COLO668 (cell line): ENCODE data around the gene ZNF532.
"Not testable (repeated sequence)": the region's sequence is repeated elsewhere in the genome, so short reads cannot be mapped to it uniquely, and the experiment has no call there.

Source experiments
- DNase-seq: peaks from one replicate; lab custom pipeline; 2025; ENCODE audit not compliant: unreplicated experiment; lab: John Stamatoyannopoulos, UW

ZNF532 gene

DNA sequence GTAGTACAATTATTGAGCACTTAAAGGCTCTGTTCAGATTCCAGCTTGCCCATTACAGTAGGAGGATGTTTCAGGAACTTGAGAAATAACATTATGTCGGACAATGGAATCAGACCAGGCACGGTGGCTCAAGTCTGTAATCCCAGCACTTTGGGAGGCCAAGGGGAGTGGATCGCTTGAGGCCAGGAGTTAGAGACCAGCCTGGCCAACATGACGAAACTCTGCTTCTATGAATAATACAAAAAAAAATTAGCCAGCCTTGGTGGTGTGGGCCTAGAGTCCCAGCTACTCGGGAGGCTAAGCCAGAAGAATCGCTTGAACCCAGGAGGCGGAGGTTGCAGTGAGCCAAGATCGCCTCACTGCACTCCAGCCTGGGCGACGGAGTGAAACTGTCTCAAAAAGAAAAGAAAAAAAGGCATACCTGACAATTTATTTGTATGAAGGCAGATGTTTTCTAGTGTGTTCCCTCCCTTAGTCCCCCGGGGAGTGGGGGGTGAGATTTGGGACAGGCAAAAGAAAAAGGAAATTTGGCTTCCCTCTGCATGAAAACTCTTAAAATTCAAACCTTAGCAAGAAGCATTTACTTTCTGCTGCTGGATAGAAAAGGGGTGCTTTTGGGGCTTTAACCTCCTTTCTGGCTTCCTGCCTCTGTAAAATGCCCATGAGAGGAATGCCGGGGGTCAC is 13.7 kb upstream of the ZNF532 start:
- no peak for DNase-seq

- DNase-seq, result no peak
These were observed 12.8 kb upstream of the ZNF532 start for GRCh38 chr18:58851856-58852255.

GRCh38 chr18:58852629-58853028 is 12.0 kb upstream of the ZNF532 start:
- DNase-seq, result no peak

- DNase-seq, result no peak
These were observed 11.1 kb upstream of the ZNF532 start for GRCh38 chr18:58853561-58853960.

- not testable (repeated sequence) for DNase-seq
These were observed 9.2 kb upstream of the ZNF532 start for GRCh38 chr18:58855521-58855920.

- no peak for DNase-seq
These were observed 7.8 kb upstream of the ZNF532 start for GRCh38 chr18:58856881-58857280.

DNA sequence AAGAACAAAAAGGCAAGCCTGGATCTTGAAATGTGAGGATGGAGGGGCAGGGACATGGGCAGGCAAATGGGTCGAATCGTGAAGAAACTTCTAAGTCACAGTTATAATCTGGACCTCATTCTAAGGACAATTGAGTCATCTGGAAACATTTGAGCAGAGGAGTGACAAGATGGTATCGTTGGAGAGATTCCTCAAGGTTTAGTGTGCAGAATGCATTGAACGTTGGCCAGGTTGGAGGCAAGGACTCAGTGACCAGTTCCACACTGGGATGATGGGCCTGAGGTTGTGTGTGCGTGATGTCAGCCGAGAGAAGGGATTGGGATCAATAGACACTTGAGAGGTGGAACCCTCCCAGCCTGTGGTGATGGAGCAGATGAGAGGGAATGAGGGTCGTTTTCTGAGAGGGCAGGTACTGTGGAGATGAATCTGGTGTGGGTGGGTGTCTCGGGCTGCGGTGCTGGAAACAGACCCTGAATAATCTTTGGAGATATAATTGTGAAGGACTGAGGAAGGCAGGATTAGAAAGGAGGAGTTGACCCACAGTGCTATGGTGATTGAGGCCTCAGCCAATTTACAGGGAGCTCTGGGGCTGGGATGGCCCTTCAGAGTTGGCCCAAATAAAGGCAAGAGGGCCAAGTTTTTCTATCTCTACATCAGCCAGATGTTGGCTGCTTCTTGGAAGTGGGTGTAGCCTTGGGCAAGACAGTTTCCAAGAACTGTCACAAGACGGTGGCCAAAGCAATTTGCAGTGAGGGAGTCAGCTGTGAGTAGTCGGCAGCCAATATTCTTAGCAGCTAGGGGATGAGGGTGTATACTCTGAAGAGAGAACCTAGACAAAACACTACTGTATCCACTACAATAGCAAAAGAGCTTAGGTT is 5.8 kb upstream of the ZNF532 start:
- DNase-seq, result no peak

DNA sequence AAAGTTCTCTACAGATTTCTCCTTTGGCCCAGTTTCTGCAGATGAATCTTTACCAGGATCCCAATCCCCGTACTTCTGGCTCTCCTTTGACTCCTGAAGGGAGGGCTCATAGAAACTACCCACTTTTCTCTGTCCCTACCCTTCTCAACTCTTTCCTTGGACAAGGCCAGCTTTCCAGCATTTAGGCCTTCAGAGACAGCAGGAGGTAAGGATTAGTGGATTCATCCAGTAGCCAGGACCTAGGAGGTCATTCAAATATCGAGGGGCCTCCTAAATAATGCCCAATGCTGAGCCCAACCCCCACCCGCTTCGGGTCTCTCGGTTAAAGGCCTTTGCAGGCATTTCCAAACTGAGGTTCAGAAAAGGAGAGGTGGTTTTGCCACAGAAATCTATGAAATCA is 4.8 kb upstream of the ZNF532 start:
- no peak for DNase-seq

DNA sequence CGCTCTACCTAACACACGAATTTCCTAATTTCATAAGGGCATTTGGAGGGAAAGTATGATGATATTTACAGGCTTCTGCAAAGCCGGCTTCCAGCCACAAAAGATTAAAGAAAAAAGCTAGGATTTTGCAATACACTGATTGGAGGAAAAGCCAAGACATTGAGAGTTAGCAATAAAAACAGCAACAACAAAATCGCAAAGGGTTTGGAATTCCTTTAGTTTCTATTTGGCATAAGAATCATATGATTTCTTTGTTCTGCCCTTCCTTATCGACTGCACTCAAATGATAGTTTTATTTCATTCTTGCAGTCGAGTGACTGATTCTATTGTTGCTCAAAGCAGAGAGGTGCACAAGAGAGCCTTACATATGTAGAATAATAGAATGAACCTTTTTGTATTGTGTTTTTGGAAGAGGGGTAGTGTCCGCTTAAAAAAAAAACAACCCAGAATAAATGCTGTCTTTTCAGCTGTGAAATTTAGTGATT is 3.9 kb upstream of the ZNF532 start:
- DNase-seq, result no peak

GRCh38 chr18:58861353-58861752 is 3.3 kb upstream of the ZNF532 start:
- DNase-seq, result no peak

- DNase-seq, result no peak
These were observed 2.8 kb upstream of the ZNF532 start for GRCh38 chr18:58861861-58862301.

- peak; percentile 25 for DNase-seq
These were observed 2.3 kb upstream of the ZNF532 start for GRCh38 chr18:58862356-58862755.

- peak; percentile 73 for DNase-seq
These were observed 1.7 kb upstream of the ZNF532 start for GRCh38 chr18:58862851-58863538.

- peak; percentile 76 for DNase-seq
These were observed 1.0 kb upstream of the ZNF532 start for GRCh38 chr18:58863539-58864145.

DNA sequence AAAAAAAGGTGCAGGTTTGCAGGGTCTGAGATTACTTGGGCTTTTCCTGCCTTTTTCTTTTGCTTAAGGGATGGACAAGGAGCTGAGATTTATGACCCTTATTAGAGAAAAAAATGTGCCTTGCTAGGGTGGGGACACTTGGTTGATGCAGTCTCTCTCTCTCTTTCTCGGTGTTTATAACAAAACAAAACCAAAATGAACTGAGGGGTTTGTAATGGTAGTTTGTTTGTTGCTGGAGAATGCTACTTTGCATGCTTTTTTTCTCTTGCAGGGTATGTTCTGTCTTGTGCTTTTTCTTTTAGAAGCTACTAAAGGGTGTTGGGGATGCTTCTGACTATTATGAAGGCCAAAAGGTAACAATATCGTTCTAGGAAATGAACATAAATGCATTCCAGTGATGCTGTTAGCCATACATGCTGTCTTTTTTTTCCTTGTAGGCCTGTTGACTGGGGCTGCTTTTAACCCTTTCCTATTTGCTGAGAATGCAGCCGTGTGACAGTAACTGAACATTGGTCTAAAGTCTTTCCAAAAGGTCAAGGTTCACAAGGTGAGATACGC is 435 bp downstream of the ZNF532 start:
- DNase-seq, result no peak

DNA sequence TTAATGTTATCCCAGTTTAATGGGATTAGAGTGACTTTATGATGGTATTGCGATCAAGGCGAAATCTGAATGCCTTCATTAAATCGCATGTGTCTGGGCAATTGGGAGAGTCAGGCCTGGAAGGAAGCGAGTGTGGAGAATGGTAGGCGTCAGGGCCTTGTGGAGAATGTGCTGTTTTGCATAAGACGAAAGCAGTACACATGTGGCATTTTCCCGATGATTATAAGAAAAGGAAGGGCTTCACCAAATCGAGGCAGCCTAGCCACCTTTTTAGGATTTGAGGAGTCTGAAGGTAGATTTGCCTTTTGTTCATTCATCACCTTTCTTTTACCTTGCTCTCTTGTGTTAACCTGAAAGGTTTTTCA is 1.0 kb downstream of the ZNF532 start:
- no peak for DNase-seq

GRCh38 chr18:58866066-58866772 is 1.5 kb downstream of the ZNF532 start:
- DNase-seq, result no peak

DNA sequence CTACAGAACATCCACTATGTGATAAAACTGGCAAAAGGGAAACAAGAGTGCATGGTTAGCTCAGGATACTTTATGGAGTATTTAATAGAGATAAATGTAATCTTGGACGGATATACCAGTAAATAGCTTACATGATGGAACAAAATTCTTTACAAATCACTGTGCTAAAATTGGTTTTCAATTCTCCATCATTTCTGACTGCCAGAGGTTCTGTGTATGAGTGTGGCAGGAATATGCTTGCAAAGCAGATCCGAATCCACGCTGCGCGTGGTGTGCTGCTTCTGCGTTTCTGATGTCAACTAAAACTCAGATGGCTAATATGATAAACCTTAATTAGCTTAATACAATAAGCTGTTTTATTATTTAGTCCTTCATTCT is 2.1 kb downstream of the ZNF532 start:
- no peak for DNase-seq

DNA sequence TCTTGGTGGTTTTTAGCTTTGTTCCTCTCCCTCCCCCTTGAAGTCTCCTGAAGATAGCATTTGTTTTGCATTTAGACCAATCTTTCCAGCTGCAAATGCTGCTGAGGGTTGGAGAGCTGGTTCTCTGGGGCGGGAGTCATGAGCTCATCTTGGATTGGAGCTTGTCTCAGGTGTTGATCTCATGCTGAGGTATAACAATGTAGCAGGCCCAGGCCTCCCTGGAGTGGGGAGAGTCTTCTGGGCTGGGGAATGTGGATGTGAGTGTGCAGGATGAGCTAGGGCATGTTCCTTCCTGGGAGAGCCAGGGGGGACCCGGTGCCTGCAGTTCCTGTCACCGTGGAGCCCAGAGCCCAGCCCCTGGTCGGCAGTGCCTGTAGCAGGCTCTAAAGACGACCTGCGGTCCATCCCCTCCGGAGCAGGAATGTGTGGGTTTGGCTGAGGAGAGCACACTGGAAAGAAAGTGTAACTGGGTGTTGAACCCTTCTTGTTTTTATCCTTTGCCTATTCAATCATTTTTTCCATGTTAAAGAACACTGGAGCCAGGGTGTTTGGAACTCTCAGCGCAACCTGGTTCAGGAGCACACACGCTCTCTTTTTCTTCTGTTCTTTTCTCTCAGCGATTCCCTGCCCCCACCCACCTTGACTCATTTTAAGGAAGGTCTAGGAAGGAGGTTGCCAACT is 2.7 kb downstream of the ZNF532 start:
- no peak for DNase-seq

DNA sequence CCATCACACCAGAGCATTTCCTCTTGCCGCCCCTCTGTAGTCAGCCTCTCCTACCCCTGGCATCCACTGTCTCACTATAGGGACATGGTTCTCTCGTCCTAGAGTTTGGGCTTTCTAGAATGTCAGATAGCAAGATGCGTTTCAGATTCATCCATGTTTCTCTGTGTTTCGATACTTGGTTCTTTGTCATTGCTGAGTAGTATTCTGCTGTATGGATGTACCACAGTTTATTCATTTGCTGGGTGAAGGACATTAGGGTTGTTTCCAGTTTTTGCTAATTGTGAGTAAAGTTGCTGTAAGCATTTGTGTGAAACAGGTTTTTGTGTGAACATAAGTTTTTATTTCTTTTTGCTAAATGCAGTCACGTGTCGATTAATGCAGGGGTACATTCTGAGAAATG is 3.8 kb downstream of the ZNF532 start:
- no peak for DNase-seq
